Coronary artery (tissue), 2 donors: Measurements from ENCODE around the gene FHL2.
"Not testable (repeated sequence)": the region's sequence is repeated elsewhere in the genome, so short reads cannot be mapped to it uniquely, and the experiment has no call there.

Experiments used
- DNase-seq: peaks from one replicate; pipeline ENCODE4 v3.0.0-alpha.2; 2017; ENCODE audit warnings: low spot score
- H3K27ac ChIP-seq, 2 donors: fragments of 200-600 bp; sonication (generic); one replicate each; pipeline ENCODE4 v1.5.1; 2016 to 2019
- H3K4me3 ChIP-seq: fragments of 200-600 bp; sonication (generic); 2 replicates; pipeline ENCODE4 v1.5.1; 2016; ENCODE audit warnings: mild to moderate bottlenecking, moderate library complexity
- CTCF ChIP-seq: fragments of 200-600 bp; sonication (generic); IDR thresholded peaks from one replicate; pipeline ENCODE4 v1.5.1; 2019; ENCODE audit warnings: antibody characterized with exemption

The FHL2 gene

GRCh38 chr2:105334211-105334610 lies 64.6 kb downstream of the FHL2 start:
- Histone ChIP-seq H3K4me3 (no peak overlapping the region), H3K27ac (no peak overlapping the region)
- DNase-seq: no peak
- no peak for TF ChIP-seq CTCF

- no peak overlapping the region for H3K27ac ChIP-seq
- TF ChIP-seq CTCF: no peak
- DNase-seq: no peak
- H3K4me3 ChIP-seq: no peak overlapping the region
These were observed 68.0 kb downstream of the FHL2 start for GRCh38 chr2:105330681-105331375.

DNA sequence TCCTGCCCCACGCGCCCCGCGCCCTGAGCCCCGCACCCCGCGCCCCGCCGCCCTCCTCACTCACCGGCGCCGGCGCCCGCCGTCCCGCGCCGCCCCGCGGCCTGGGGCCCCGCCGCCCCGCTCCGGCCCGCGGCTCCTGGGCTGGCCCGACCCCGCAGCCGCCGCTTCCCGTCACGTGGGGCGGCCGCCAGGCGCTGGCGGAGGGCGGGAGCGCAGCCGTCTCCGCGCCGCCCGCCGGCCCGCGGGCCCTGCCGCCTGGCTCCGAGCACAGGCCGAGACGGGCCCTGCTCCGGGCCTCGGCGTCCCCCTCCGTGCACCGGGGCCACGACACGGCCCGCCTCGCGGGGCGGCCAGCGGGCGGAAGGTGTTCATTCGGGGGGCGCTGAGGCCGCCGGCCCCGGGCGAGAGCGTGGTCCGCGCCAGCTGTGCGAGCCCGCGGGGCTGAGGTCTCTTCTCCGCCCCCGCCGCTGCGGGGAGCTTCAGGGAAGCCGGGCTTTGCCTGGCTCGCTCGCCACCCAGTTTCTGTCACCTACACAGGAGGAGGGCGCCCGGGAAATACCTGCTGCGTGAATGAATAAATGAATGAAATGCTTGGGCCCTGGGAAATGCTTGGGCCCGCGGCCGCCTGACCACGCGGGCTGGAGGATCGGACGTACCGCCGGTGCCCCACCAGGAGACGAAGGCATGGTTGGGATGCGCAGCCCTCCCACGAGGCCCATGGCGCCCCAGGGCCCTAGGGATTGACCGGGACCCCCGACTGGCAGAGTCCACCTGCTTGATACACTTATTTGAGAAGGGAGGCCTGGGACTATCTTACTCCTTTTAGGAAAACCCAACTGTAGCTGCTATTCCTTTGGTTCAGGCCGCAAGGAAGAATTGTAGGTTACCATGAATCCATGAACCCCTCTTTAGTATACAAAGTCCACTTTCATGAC lies 69.0 kb downstream of the FHL2 start, which contains the start of gene TGFBRAP1:
Gene TGFBRAP1, minus strand, starts transcription at position 175 of the 935 bp plus-strand sequence. CDS start 21,434 bp downstream, outside the sequence.
- no peak for TF ChIP-seq CTCF
- peak within 1 kb of the TSS; percentile 96 for H3K4me3 ChIP-seq
- H3K27ac ChIP-seq: peak within 1 kb of the TSS; percentile 77 to 94
- peak; percentile 77 for DNase-seq

- H3K27ac ChIP-seq: peak overlapping the region; percentile 77 to 94
- H3K4me3 ChIP-seq: peak overlapping the region; percentile 96
- TF ChIP-seq CTCF: no peak
- DNase-seq: no peak
These were observed 69.7 kb downstream of the FHL2 start for GRCh38 chr2:105329197-105329554.

DNA sequence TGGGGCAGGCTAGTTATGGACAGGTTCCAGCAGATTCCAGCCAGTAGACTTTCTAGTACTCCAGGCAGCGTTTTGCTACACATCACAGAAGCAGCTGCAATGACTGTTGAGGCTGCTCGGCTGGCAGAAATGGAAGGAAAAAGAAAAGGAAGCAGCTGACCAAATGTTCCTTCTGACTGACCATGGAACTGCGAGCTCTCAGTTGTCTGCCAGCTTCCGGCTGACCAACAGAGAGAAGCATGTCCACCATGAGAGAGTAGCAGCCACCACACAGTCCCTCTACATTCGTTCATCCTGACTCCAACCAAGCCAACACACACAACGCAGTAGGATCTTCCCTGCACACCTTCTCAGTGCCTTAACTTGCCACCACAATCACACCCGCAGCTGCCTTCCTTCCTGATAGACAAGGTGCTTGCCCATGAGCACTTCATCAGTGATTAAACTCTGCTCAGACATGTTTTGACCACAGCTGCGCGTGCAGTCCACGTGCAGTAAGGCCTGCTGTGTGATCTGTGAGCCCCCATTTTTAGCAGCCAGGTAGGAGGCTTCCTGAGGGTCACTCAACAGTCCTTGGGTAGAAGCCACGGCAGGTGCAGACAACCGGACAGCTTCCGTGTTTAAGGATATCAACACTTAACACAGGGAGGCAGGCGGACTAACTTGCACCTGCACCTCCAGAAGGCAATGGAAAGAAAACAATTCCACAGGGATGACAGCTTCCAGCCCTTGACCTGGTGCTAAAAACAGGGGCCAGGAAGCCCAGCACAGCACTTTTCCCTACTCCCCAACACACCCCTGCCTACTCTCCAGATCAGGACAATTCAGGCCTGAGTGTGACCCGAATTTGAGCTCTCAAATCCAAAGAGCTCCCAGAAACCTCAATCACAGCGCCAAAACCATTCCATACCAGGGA lies 70.3 kb downstream of the FHL2 start:
- DNase-seq: no peak
- TF ChIP-seq CTCF: no peak

DNA sequence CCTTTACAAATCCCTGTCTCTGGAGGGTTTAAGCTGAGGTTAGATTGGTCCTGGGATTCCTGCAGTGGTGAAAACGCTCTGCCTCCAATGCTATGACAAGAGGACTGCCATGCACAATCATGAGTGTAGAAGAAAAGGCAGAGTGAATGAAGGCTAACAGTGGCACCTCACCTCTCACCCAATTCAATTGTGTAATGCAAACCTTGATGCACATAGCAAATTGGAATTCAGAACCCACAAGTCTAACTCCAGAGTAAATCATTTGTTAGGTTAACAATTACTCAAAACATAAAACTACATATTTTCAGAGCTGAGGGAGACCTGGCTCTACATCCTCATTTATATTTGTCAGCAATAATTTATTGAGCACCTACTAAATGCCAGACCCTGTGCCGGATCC lies 71.2 kb downstream of the FHL2 start:
- Histone ChIP-seq H3K27ac (peak overlapping the region in 1 of 2 donors; percentile 94), H3K4me3 (no peak overlapping the region)
- no peak for DNase-seq
- no peak for TF ChIP-seq CTCF

More for the DNA sequence above, 70.3 kb downstream of the FHL2 start:
- Histone ChIP-seq H3K27ac (peak overlapping the region; percentile 77 to 94), H3K4me3 (peak overlapping the region; percentile 96)

GRCh38 chr2:105327271-105327670 lies 71.6 kb downstream of the FHL2 start:
- not testable (repeated sequence) for H3K4me3 ChIP-seq, H3K27ac ChIP-seq, DNase-seq
